Measurements from ENCODE around the gene KDM1A.
"Not testable (repeated sequence)": the region's sequence is repeated elsewhere in the genome, so short reads cannot be mapped to it uniquely, and the experiment has no call there.

Gene KDM1A

GRCh38 chr1:22976127-22976460 is 43.2 kb upstream of the KDM1A start:
- no peak overlapping the region for H3K4me3 ChIP-seq (replicated peaks; ENCODE audit: low read depth, low read length)
- no peak for DNase-seq (ENCODE audit: low read depth)
- no peak for TF ChIP-seq CTCF (IDR thresholded peaks at IDR 0.05; ENCODE audit: low read length, missing control alignments)

- H3K4me3 ChIP-seq (replicated peaks; ENCODE audit: low read depth, low read length): no peak overlapping the region
- TF ChIP-seq CTCF (IDR thresholded peaks at IDR 0.05; ENCODE audit: low read length, missing control alignments): peak; percentile 75
- peak; percentile 91 for DNase-seq (ENCODE audit: low read depth)
Measured at GRCh38 chr1:22976461-22977243, 42.6 kb upstream of the KDM1A start.

GRCh38 chr1:22978299-22978698 is 41.0 kb upstream of the KDM1A start:
- DNase-seq (ENCODE audit: low read depth): peak; percentile 26
- no peak overlapping the region for H3K4me3 ChIP-seq (replicated peaks; ENCODE audit: low read depth, low read length)
- TF ChIP-seq CTCF (IDR thresholded peaks at IDR 0.05; ENCODE audit: low read length, missing control alignments): no peak

- not testable (repeated sequence) for H3K4me3 ChIP-seq (replicated peaks; ENCODE audit: low read depth, low read length); DNase-seq (ENCODE audit: low read depth)
Measured at GRCh38 chr1:22980471-22980790, 38.8 kb upstream of the KDM1A start.

GRCh38 chr1:22983944-22984343 is 35.3 kb upstream of the KDM1A start:
- no peak for DNase-seq (ENCODE audit: low read depth)
- H3K4me3 ChIP-seq (replicated peaks; ENCODE audit: low read depth, low read length): no peak overlapping the region
- no peak for TF ChIP-seq CTCF (IDR thresholded peaks at IDR 0.05; ENCODE audit: low read length, missing control alignments)

GRCh38 chr1:22992384-22992783 is 26.9 kb upstream of the KDM1A start:
- not testable (repeated sequence) for H3K4me3 ChIP-seq (replicated peaks; ENCODE audit: low read depth, low read length); DNase-seq (ENCODE audit: low read depth)

- not testable (repeated sequence) for H3K4me3 ChIP-seq (replicated peaks; ENCODE audit: low read depth, low read length); DNase-seq (ENCODE audit: low read depth)
Measured at GRCh38 chr1:22993220-22993795, 26.0 kb upstream of the KDM1A start.

- TF ChIP-seq CTCF (IDR thresholded peaks at IDR 0.05; ENCODE audit: low read length, missing control alignments): no peak
- no peak for DNase-seq (ENCODE audit: low read depth)
- H3K4me3 ChIP-seq (replicated peaks; ENCODE audit: low read depth, low read length): no peak overlapping the region
Measured at GRCh38 chr1:22995774-22996173, 23.5 kb upstream of the KDM1A start.

GRCh38 chr1:22997528-22997927 is 21.7 kb upstream of the KDM1A start:
- H3K4me3 ChIP-seq (replicated peaks; ENCODE audit: low read depth, low read length); DNase-seq (ENCODE audit: low read depth): not testable (repeated sequence)

- DNase-seq (ENCODE audit: low read depth); H3K4me3 ChIP-seq (replicated peaks; ENCODE audit: low read depth, low read length): not testable (repeated sequence)
Measured at GRCh38 chr1:23000133-23000532, 19.1 kb upstream of the KDM1A start.

GRCh38 chr1:23002218-23002617 is 17.1 kb upstream of the KDM1A start:
- DNase-seq (ENCODE audit: low read depth); H3K4me3 ChIP-seq (replicated peaks; ENCODE audit: low read depth, low read length): not testable (repeated sequence)

Data from fibroblast of pulmonary artery (primary cell).